ENCODE measurements around the gene AIP. TPM values are rescaled to one million over a fixed set of nuclear protein-coding genes. Genes with fewer than 3 reads are reported as not detected.

Gene AIP
- total RNA-seq, 2 experiments from 2014 or later, result 149 to 164 TPM

GRCh38 chr11:67493548-67494370 is 10.9 kb downstream of the AIP start:
- H3K36me3 Mint-ChIP-seq (ENCODE audit: low read depth), result peaks cover 29% of the 10 kb centered on the region
- peaks cover 4% of the 10 kb centered on the region for H3K4me1 Mint-ChIP-seq
- no peak for DNase-seq

GRCh38 chr11:67494371-67495233 is 11.8 kb downstream of the AIP start:
- Mint-ChIP-seq H3K4me3 (no peak overlapping the region), H3K27me3 (no peaks in the 10 kb centered on the region), H3K27ac (peak overlapping the region; percentile 25), H3K36me3 (ENCODE audit: low read depth) (peaks cover 27% of the 10 kb centered on the region), H3K9me3 (no peaks in the 10 kb centered on the region), H3K4me1 (peaks cover under 1% of the 10 kb centered on the region)
- POLR2A ChIA-PET, result no interaction called here
- DNase-seq, result no peak
- CTCF ChIA-PET, result no interaction called here

More at GRCh38 chr11:67493548-67494370, 10.9 kb downstream of the AIP start:
- Mint-ChIP-seq H3K27me3 (no peaks in the 10 kb centered on the region), H3K27ac (peak overlapping the region; percentile 25), H3K9me3 (no peaks in the 10 kb centered on the region), H3K4me3 (no peak overlapping the region)
- CTCF ChIA-PET, result interaction anchor here (1.2 kb wide), 1 partner anchor 14 kb away, joined by 3 read pairs; no protein-coding TSS in a partner anchor
- POLR2A ChIA-PET, result no interaction called here

- Mint-ChIP-seq H3K9me3 (no peaks in the 10 kb centered on the region), H3K4me1 (peaks cover 3% of the 10 kb centered on the region), H3K27me3 (no peaks in the 10 kb centered on the region), H3K27ac (no peak overlapping the region), H3K36me3 (ENCODE audit: low read depth) (peaks cover 28% of the 10 kb centered on the region), H3K4me3 (no peak overlapping the region)
- DNase-seq, result no peak
- ChIA-PET POLR2A (no interaction called here), CTCF (interaction anchor here (1.7 kb wide), 1 partner anchor 10 kb away, joined by 4 read pairs; the partner anchor contains the start of gene PITPNM1)
Measured at GRCh38 chr11:67495234-67496005, 12.6 kb downstream of the AIP start.

GRCh38 chr11:67496113-67496512 is 13.3 kb downstream of the AIP start:
- peaks cover 31% of the 10 kb centered on the region for H3K36me3 Mint-ChIP-seq (ENCODE audit: low read depth)
- no peaks in the 10 kb centered on the region for H3K27me3 Mint-ChIP-seq
- DNase-seq, result no peak
- POLR2A ChIA-PET, result no interaction called here
- CTCF ChIA-PET, result interaction anchor here (1.7 kb wide), 1 partner anchor 9 kb away, joined by 4 read pairs; the partner anchor contains the start of gene PITPNM1
- H3K27ac Mint-ChIP-seq, result no peak overlapping the region
- H3K4me3 Mint-ChIP-seq, result no peak overlapping the region
- H3K9me3 Mint-ChIP-seq, result no peaks in the 10 kb centered on the region
- peaks cover 9% of the 10 kb centered on the region for H3K4me1 Mint-ChIP-seq

GRCh38 chr11:67497656-67498291 is 14.9 kb downstream of the AIP start:
- H3K4me3 Mint-ChIP-seq, result no peak overlapping the region
- no peaks in the 10 kb centered on the region for H3K27me3 Mint-ChIP-seq
- H3K9me3 Mint-ChIP-seq, result no peaks in the 10 kb centered on the region
- DNase-seq, result no peak
- POLR2A ChIA-PET, result no interaction called here
- peaks cover 15% of the 10 kb centered on the region for H3K4me1 Mint-ChIP-seq
- peaks cover 38% of the 10 kb centered on the region for H3K36me3 Mint-ChIP-seq (ENCODE audit: low read depth)
- H3K27ac Mint-ChIP-seq, result no peak overlapping the region
- CTCF ChIA-PET, result no interaction called here

GRCh38 chr11:67498544-67498972 is 15.7 kb downstream of the AIP start:
- Mint-ChIP-seq H3K9me3 (no peaks in the 10 kb centered on the region), H3K36me3 (ENCODE audit: low read depth) (peaks cover 38% of the 10 kb centered on the region), H3K27me3 (no peaks in the 10 kb centered on the region), H3K4me3 (no peak overlapping the region), H3K4me1 (peaks cover 21% of the 10 kb centered on the region), H3K27ac (no peak overlapping the region)
- CTCF ChIA-PET, result interaction anchor here (0.6 to 0.9 kb wide), 2 partner anchors 9 to 116 kb away, joined by 3 read pairs; no protein-coding TSS in a partner anchor
- no peak for DNase-seq
- POLR2A ChIA-PET, result no interaction called here

GRCh38 chr11:67499808-67500483 is 17.1 kb downstream of the AIP start:
- DNase-seq, result no peak
- no peaks in the 10 kb centered on the region for H3K9me3 Mint-ChIP-seq
- POLR2A ChIA-PET, result no interaction called here
- H3K4me3 Mint-ChIP-seq, result no peak overlapping the region
- no peaks in the 10 kb centered on the region for H3K27me3 Mint-ChIP-seq
- H3K27ac Mint-ChIP-seq, result no peak overlapping the region
- CTCF ChIA-PET, result interaction anchor here (2.5 kb wide), 1 partner anchor 98 kb away, joined by 13 read pairs; the partner anchor contains the start of gene PPP1CA
- H3K4me1 Mint-ChIP-seq, result peaks cover 27% of the 10 kb centered on the region
- H3K36me3 Mint-ChIP-seq (ENCODE audit: low read depth), result peaks cover 38% of the 10 kb centered on the region

- ChIA-PET POLR2A (no interaction called here), CTCF (interaction anchor here (2.5 kb wide), 1 partner anchor 99 kb away, joined by 13 read pairs; the partner anchor contains the start of gene PPP1CA)
- no peak overlapping the region for H3K27ac Mint-ChIP-seq
- no peaks in the 10 kb centered on the region for H3K27me3 Mint-ChIP-seq
- H3K9me3 Mint-ChIP-seq, result no peaks in the 10 kb centered on the region
- H3K4me3 Mint-ChIP-seq, result no peak overlapping the region
- peaks cover 38% of the 10 kb centered on the region for H3K36me3 Mint-ChIP-seq (ENCODE audit: low read depth)
- peaks cover 28% of the 10 kb centered on the region for H3K4me1 Mint-ChIP-seq
- DNase-seq, result no peak
Measured at GRCh38 chr11:67500484-67500821, 17.6 kb downstream of the AIP start.

GRCh38 chr11:67500831-67501715 is 18.2 kb downstream of the AIP start:
- Mint-ChIP-seq H3K36me3 (ENCODE audit: low read depth) (peaks cover 33% of the 10 kb centered on the region), H3K4me1 (peaks cover 34% of the 10 kb centered on the region), H3K9me3 (no peaks in the 10 kb centered on the region), H3K27me3 (no peaks in the 10 kb centered on the region), H3K27ac (no peak overlapping the region), H3K4me3 (no peak overlapping the region)
- DNase-seq, result no peak
- POLR2A ChIA-PET, result no interaction called here
- CTCF ChIA-PET, result interaction anchor here (2.5 kb wide), 1 partner anchor 99 kb away, joined by 13 read pairs; the partner anchor contains the start of gene PPP1CA

GRCh38 chr11:67501854-67502253 is 19.0 kb downstream of the AIP start:
- H3K4me1 Mint-ChIP-seq, result peaks cover 42% of the 10 kb centered on the region
- no peak overlapping the region for H3K27ac Mint-ChIP-seq
- H3K9me3 Mint-ChIP-seq, result no peaks in the 10 kb centered on the region
- H3K4me3 Mint-ChIP-seq, result no peak overlapping the region
- DNase-seq, result no peak
- peaks cover 38% of the 10 kb centered on the region for H3K36me3 Mint-ChIP-seq (ENCODE audit: low read depth)
- POLR2A ChIA-PET, result no interaction called here
- CTCF ChIA-PET, result interaction anchor here (2.5 kb wide), 1 partner anchor 100 kb away, joined by 13 read pairs; the partner anchor contains the start of gene PPP1CA
- no peaks in the 10 kb centered on the region for H3K27me3 Mint-ChIP-seq
